ENCODE data around the gene CYB5B.

The CYB5B gene

DNA sequence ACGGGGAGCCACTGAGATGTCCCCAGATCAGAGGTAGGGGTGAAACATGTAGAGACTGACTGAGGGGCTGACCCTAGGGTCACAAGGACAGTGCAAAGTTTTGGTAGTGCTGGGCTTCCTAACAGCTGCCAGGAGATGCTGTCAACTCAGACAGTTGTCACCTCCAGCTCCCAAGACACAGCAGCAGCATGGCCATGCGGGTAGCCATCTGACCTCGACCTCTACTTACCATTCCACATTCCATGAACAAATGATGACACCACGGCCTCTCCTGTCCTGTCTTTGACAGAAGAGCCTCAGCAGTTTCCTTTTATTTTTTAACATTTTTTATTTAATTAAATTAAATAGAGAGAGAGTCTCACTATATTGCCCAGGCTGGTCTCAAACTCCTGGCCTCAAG lies 76.1 kb downstream of the CYB5B start:
- Histone ChIP-seq H3K36me3 (ENCODE audit: control insufficient read depth, insufficient read depth, low read length) (no peaks in the 10 kb centered on the region), H3K9ac (ENCODE audit: low read length) (no peak overlapping the region), H3K4me1 (ENCODE audit: control insufficient read depth, insufficient read depth, low read length) (no peaks in the 10 kb centered on the region), H3K4me3 (ENCODE audit: low read length) (no peak overlapping the region), H3K27me3 (ENCODE audit: control insufficient read depth, insufficient read depth, low read length) (no peaks in the 10 kb centered on the region), H3K27ac (ENCODE audit: low read depth, low read length) (no peak overlapping the region)

DNA sequence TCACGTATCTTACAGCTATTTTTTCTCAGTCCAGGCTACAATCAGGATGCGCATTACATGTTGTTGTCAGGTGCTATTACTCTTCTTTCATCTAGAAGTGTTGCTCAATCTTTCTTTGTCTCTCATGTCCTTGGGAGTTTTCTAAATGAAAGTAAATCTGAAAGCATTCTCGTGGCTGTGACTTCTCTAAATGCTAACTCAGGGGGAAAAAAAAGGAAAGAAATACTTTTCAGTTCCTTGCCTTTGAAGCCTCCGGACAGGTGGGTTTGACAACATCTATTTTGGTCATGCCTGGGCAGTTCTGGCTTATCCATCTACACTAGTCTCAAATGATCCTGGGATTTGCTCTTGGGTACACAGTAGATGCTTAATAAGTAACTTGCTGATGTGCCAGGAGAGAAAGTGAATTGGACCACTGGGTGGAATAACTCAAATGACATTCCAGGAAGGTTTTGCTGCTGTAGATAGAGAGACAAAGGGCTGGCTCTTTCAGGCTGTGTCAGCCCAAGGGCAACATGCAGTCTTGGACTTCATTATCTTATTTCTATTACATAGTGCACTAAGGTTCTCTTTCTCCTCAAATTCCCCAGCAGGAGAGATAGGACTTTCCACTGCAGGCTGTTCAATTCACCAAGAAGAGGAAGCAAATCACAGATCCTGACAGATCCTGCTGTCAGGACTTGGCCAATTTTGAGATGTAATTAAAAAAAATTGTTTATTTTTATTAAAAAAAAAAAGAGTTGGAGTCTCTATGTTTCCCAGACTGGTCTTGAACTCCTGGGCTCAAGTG lies 77.7 kb downstream of the CYB5B start:
- H3K27me3 ChIP-seq (ENCODE audit: control insufficient read depth, insufficient read depth, low read length) = no peaks in the 10 kb centered on the region
- no peak overlapping the region for H3K9ac ChIP-seq (ENCODE audit: low read length)
- H3K4me1 ChIP-seq (ENCODE audit: control insufficient read depth, insufficient read depth, low read length) = no peaks in the 10 kb centered on the region
- H3K36me3 ChIP-seq (ENCODE audit: control insufficient read depth, insufficient read depth, low read length) = no peaks in the 10 kb centered on the region
- H3K4me3 ChIP-seq (ENCODE audit: low read length) = no peak overlapping the region
- no peak overlapping the region for H3K27ac ChIP-seq (ENCODE audit: low read depth, low read length)

DNA sequence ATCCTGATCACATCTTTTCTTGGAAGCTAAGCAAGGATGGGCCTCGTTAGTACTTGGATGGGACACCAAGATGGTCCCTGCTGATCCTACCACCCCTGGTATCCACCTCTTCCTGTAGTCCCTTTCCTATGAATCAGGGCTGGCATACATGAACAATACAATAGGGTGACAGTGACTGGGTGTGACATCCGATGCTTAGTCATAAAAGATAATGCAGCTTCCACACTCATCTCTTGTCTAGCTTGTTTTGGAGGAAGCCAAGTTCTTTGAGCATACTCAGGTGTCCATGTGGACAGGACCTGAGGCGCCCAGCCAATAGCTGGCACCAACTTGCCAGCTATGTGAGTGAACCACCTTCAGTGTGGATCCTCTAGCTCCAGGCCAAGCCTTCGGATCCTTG lies 78.8 kb downstream of the CYB5B start:
- H3K4me1 ChIP-seq (ENCODE audit: control insufficient read depth, insufficient read depth, low read length) = no peaks in the 10 kb centered on the region

DNA sequence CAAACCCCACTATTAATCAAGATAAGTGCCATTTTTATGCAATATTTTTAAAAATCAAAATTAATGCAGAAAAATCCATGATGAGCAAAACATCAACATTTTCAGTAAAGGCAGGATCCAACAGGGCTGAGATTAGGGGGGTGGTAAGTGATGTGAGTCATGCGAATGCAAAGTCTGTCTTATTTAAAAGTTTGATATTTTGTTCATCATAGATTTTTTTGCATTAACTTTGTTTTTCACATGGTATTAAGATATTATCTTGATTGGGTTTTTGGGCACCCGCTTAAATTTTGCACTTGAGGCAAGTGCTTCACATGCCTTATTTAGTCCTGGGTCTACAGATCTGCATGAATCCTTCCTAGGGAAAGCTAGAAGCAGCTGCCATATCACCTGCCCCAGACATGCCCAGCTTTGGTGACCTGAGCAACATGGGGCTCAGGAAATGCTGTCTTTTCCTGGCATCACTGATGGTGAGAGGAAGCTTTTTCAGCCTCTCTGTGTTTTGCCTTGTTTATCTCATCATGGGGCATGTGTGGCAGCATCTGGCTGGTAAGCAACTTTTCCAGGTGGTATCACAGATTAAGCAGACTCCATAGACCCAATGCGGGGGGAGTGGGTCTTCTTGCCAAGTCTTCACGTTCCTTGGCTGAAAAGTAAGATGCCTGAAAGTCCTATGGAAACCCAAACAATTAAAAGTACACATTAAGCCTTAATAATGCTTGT lies 83.8 kb downstream of the CYB5B start:
- Histone ChIP-seq H3K36me3 (ENCODE audit: control insufficient read depth, insufficient read depth, low read length) (no peaks in the 10 kb centered on the region), H3K9ac (ENCODE audit: low read length) (no peak overlapping the region), H3K4me1 (ENCODE audit: control insufficient read depth, insufficient read depth, low read length) (no peaks in the 10 kb centered on the region), H3K27ac (ENCODE audit: low read depth, low read length) (no peak overlapping the region), H3K4me3 (ENCODE audit: low read length) (no peak overlapping the region), H3K27me3 (ENCODE audit: control insufficient read depth, insufficient read depth, low read length) (no peaks in the 10 kb centered on the region)

More for the DNA sequence above, 78.8 kb downstream of the CYB5B start:
- Histone ChIP-seq H3K9ac (ENCODE audit: low read length) (no peak overlapping the region), H3K27ac (ENCODE audit: low read depth, low read length) (no peak overlapping the region), H3K27me3 (ENCODE audit: control insufficient read depth, insufficient read depth, low read length) (no peaks in the 10 kb centered on the region), H3K36me3 (ENCODE audit: control insufficient read depth, insufficient read depth, low read length) (no peaks in the 10 kb centered on the region), H3K4me3 (ENCODE audit: low read length) (no peak overlapping the region)

DNA sequence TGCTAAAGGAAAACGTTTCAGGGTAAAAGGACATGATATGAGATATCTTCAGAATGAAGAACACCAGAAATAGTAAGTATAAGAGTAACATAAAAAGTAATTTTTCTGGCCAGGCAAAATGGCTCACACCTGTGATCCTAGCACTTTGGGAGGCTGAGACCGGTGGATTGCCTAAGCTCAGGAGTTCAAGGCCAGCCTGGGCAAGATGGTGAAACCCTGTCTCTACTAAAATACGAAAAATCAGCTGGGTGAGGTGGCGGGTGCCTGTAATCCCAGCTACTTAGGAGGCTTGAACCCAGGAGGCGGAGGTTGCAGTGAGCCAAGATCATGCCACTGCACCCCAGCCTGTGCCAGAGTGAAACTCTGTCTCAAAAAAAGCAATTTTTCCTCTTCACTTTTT lies 84.7 kb downstream of the CYB5B start:
- no peaks in the 10 kb centered on the region for H3K4me1 ChIP-seq (ENCODE audit: control insufficient read depth, insufficient read depth, low read length)
- H3K27ac ChIP-seq (ENCODE audit: low read depth, low read length) = no peak overlapping the region
- no peaks in the 10 kb centered on the region for H3K36me3 ChIP-seq (ENCODE audit: control insufficient read depth, insufficient read depth, low read length)
- H3K9ac ChIP-seq (ENCODE audit: low read length) = no peak overlapping the region
- H3K27me3 ChIP-seq (ENCODE audit: control insufficient read depth, insufficient read depth, low read length) = no peaks in the 10 kb centered on the region
- H3K4me3 ChIP-seq (ENCODE audit: low read length) = no peak overlapping the region

DNA sequence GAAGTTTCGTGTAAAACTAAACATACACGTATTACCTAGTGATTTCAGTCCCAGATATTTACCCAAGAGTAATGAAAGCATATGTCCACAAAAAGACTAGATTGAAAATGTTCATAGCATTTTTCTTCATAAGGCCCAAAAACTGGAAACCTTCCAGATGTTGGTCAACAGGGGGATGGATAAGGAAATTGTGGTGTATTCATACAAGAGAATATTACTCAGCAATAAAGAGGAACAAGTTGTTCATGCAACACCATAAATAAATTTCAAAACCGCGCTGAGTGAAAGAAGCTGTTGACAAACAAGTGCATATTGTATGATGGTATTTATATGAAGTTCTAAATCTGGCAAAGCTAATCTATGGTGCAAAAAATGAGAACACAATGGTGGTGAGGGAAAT lies 87.2 kb downstream of the CYB5B start:
- Histone ChIP-seq H3K4me3 (ENCODE audit: low read length) (no peak overlapping the region), H3K9ac (ENCODE audit: low read length) (no peak overlapping the region), H3K36me3 (ENCODE audit: control insufficient read depth, insufficient read depth, low read length) (no peaks in the 10 kb centered on the region), H3K4me1 (ENCODE audit: control insufficient read depth, insufficient read depth, low read length) (no peaks in the 10 kb centered on the region), H3K27me3 (ENCODE audit: control insufficient read depth, insufficient read depth, low read length) (no peaks in the 10 kb centered on the region), H3K27ac (ENCODE audit: low read depth, low read length) (no peak overlapping the region)

DNA sequence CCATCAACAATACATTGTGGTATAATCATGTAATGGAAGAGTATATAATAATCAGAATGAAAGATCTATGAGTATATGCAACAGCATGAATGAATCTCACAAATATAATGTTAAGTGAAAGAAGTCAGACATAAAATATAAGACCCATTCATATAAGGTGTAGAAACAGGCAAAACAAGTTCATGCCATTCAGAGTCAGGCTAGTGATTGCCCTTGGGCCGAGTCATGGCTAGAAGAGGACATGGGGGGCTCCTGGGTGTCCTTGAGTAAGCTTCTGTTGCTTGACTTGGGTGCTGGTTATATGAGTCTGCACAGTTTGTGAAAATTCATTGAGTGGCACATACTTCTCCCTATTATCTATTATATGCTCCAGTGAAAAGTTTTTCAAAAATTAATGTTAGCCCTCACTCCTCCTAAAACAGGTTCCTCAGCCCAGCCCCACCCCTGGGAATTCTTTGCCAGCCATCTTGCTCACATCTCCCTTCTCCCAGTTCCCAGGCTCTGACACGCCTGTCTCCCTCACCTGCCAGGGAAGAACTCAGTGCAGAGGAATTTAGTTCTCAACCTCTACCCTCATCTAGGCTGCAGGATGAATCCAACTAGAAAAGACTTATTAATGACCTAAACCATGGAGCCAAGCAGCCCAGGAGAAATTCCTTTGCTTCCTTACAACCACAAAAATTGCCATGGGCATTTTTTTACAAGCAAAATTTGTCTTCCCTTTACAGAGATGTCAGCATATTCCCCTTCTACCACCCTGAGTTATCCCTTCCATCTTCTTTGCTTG lies 89.0 kb downstream of the CYB5B start:
- H3K27me3 ChIP-seq (ENCODE audit: control insufficient read depth, insufficient read depth, low read length) = no peaks in the 10 kb centered on the region
- no peak overlapping the region for H3K4me3 ChIP-seq (ENCODE audit: low read length)
- no peak overlapping the region for H3K27ac ChIP-seq (ENCODE audit: low read depth, low read length)
- H3K9ac ChIP-seq (ENCODE audit: low read length) = no peak overlapping the region
- H3K36me3 ChIP-seq (ENCODE audit: control insufficient read depth, insufficient read depth, low read length) = no peaks in the 10 kb centered on the region
- no peaks in the 10 kb centered on the region for H3K4me1 ChIP-seq (ENCODE audit: control insufficient read depth, insufficient read depth, low read length)

DNA sequence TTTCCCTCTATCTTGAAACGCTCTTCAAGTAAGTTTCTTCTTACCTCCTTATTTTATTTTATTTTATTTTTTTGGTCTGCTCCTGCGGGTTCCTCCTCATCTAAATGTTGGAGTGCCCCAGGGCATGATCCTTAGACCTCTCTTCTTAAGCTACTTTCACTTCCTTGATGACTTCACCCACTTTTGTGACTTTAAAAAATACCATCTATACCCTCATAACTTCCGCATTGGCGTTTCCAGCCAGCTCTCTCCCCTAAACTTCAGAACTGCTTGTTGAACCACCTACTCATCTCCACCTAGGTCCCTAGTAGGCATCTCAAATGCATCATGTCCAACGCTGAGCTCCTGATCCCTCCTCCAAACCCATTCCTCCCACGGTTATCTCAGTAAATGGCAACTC lies 89.9 kb downstream of the CYB5B start:
- Histone ChIP-seq H3K27me3 (ENCODE audit: control insufficient read depth, insufficient read depth, low read length) (no peaks in the 10 kb centered on the region), H3K4me1 (ENCODE audit: control insufficient read depth, insufficient read depth, low read length) (no peaks in the 10 kb centered on the region), H3K4me3 (ENCODE audit: low read length) (no peak overlapping the region), H3K9ac (ENCODE audit: low read length) (no peak overlapping the region), H3K27ac (ENCODE audit: low read depth, low read length) (no peak overlapping the region), H3K36me3 (ENCODE audit: control insufficient read depth, insufficient read depth, low read length) (no peaks in the 10 kb centered on the region)
